GM12878 (cell line): ENCODE measurements around the gene PACS2. TPM values are rescaled to one million over a fixed set of nuclear protein-coding genes. Genes with fewer than 3 reads are reported as not detected.

ENCODE experiments used
- BMI1 ChIP-seq: fragments of 450-650 bp; IDR thresholded peaks from 2 replicates; pipeline ENCODE4 v1.6.1; 2016; ENCODE audit warnings: mild to moderate bottlenecking, moderate library complexity, borderline replicate concordance
- BRCA1 ChIP-seq: IDR thresholded peaks from 2 replicates; pipeline ENCODE4 v1.6.1; 2011; ENCODE audit warnings: low read depth, low read length, improper control_type of control experiment
- FOXM1 ChIP-seq: IDR thresholded peaks from 2 replicates; pipeline ENCODE4 v1.6.1; 2012; ENCODE audit warnings: low read depth, mild to moderate bottlenecking, inconsistent platforms, low read length, moderate library complexity
- HDAC2 ChIP-seq: fragments of 200-600 bp; sonication (generic); IDR thresholded peaks from 2 replicates; pipeline ENCODE4 v1.6.1; 2017
- HDGF ChIP-seq: fragments of 450-650 bp; IDR thresholded peaks from 2 replicates; pipeline ENCODE4 v1.6.1; 2016; ENCODE audit warnings: antibody characterized with exemption
- IRF4 ChIP-seq: IDR thresholded peaks from 2 replicates; pipeline ENCODE4 v1.6.1; 2011; ENCODE audit warnings: low read depth, low read length
- MYC ChIP-seq: IDR thresholded peaks from 2 replicates; pipeline ENCODE4 v1.6.1; 2011; ENCODE audit warnings: mild to moderate bottlenecking, low read length, moderate library complexity, inconsistent platforms; ENCODE audit not compliant: insufficient read depth, insufficient replicate concordance, insufficient read length, severe bottlenecking
- NFYB ChIP-seq: IDR thresholded peaks from 2 replicates; pipeline ENCODE4 v1.6.1; 2011; ENCODE audit warnings: low read depth, mild to moderate bottlenecking, low read length, improper control_type of control experiment, moderate library complexity; ENCODE audit not compliant: insufficient read depth
- PAX5 ChIP-seq: IDR thresholded peaks from 2 replicates; pipeline ENCODE4 v1.6.1; 2011; ENCODE audit warnings: low read depth, low read length, borderline replicate concordance
- SIX5 ChIP-seq: IDR thresholded peaks from 2 replicates; pipeline ENCODE4 v1.6.1; 2011; ENCODE audit warnings: mild to moderate bottlenecking, low read depth, low read length, moderate library complexity; ENCODE audit not compliant: severe bottlenecking
- SP1 ChIP-seq: IDR thresholded peaks from one replicate; pipeline ENCODE4 v1.6.1; 2011; ENCODE audit warnings: low read depth, low read length
- SREBF2 ChIP-seq: IDR thresholded peaks from 2 replicates; pipeline ENCODE4 v1.6.1; 2012; ENCODE audit warnings: mild to moderate bottlenecking, low read length
- TBL1XR1 ChIP-seq: IDR thresholded peaks from 2 replicates; pipeline ENCODE4 v1.6.1; 2012; ENCODE audit warnings: low read depth, low read length, improper control_type of control experiment
- polyA plus RNA-seq, 11 experiments: library from polyadenylated mRNA; depleted of rRNA in 4 of 11; unstranded in 6 of 11; stranded (reverse) in 5 of 11; fragments of >200 nt; fragmentation: Nextera tagmentation in 4 of 11; fragmentation: Illumina TruSeq in 1 of 11; extraction: Ambion mirVana in 4 of 11; extraction: Trizol in 1 of 11; gene quantifications; 1 replicate in 1 of 11; 2 replicates in 10 of 11; pipeline versions ENCODE4 v1.2.1 to v1.2.3, GENCODE V29; 2011 to 2016; ENCODE audit warnings: inconsistent platforms in 2 of 11, missing spikeins in 2 of 11, low read depth in 1 of 11
- total RNA-seq, 4 experiments: library from RNA; depleted of rRNA in 3 of 4; stranded (reverse); fragments of >200 nt in 3 of 4; fragmentation: Illumina TruSeq in 1 of 4; extraction: Trizol in 1 of 4; gene quantifications; 2 replicates each; pipeline versions ENCODE4 v1.2.1 to v1.2.3, GENCODE V29; 2013 to 2021
- TF ChIP-seq, protein P1 (sequence below): IDR thresholded peaks from 2 replicates; pipeline ENCODE4 v1.6.1; 2012; ENCODE audit warnings: improper control_type of control experiment, low read depth, low read length; ENCODE audit not compliant: insufficient replicate concordance
- TF ChIP-seq, protein P2 (sequence below): IDR thresholded peaks from 2 replicates; pipeline ENCODE4 v1.6.1; 2011; ENCODE audit warnings: borderline replicate concordance, low read depth, mild to moderate bottlenecking, moderate library complexity, mixed read lengths, low read length; ENCODE audit not compliant: insufficient read depth; ENCODE audit errors: extremely low read length
- TF ChIP-seq, protein P3 (sequence below): IDR thresholded peaks from 2 replicates; pipeline ENCODE4 v1.6.1; 2011; ENCODE audit warnings: low read depth, low read length, improper control_type of control experiment, borderline replicate concordance
- TF ChIP-seq, protein P4 (sequence below): fragments of 450-650 bp; IDR thresholded peaks from 2 replicates; pipeline ENCODE4 v1.6.1; 2017; ENCODE audit warnings: low read depth, mild to moderate bottlenecking, moderate library complexity
- TF ChIP-seq, protein P5 (sequence below): IDR thresholded peaks from 2 replicates; pipeline ENCODE4 v1.6.1; 2011; ENCODE audit warnings: borderline replicate concordance, low read depth, mild to moderate bottlenecking, moderate library complexity, low read length; ENCODE audit not compliant: insufficient read depth, poor library complexity, severe bottlenecking

PACS2 gene
- total and polyA plus RNA-seq, 10 of the 15 experiments (the other 5 are each of a cell fraction or from before 2014, with no cell fraction given) = 0.21 to 37.3 (median 9.4) TPM

DNA sequence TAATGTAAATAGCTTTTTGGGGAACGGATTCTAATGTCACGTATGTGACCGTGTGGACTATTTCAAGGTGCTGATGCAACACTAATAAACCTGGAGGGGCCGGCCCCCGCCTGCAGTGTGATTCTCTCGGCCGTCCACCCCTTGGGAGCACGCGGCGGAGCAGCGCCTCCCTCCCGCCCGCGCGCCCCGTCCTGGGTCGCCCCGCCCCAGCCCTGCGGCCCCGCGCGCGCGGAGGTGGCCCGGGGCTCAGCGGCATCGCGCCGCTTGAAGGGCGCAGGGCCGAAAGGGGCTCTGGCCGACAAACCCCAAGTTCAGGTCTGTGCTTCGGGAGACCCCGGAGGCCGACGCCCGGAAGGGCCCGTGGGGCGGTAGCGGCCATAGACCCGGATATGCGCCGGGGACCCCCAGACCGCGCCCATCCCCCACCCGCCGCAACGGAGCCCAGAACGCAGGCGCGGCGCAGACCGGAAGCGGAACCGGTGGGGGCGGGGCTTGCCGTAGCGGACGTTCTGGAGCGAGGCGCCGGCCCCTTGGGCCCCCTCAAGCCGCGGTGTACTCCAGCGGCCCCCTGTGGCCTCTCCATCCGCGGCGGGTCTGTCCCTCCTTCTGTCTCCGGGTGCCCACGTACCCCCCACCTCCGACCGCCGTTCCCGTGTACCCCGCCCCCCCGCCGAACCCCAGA lies 83.6 kb downstream of the PACS2 start, which contains the start of gene TEX22 (continued):
- TF ChIP-seq TBL1XR1 (no peak), MYC (peak; percentile 11), HDGF (no peak), SP1 (peak; percentile 50), HDAC2 (no peak), BMI1 (no peak), SREBF2 (no peak), PAX5 (peak; percentile 28; the same call in 1 of the 2 replicates), IRF4 (no peak), BRCA1 (peak; percentile 13; the same call in 1 of the 2 replicates), SIX5 (no peak), FOXM1 (no peak), NFYB (no peak)
- TF ChIP-seq, protein P1, sequence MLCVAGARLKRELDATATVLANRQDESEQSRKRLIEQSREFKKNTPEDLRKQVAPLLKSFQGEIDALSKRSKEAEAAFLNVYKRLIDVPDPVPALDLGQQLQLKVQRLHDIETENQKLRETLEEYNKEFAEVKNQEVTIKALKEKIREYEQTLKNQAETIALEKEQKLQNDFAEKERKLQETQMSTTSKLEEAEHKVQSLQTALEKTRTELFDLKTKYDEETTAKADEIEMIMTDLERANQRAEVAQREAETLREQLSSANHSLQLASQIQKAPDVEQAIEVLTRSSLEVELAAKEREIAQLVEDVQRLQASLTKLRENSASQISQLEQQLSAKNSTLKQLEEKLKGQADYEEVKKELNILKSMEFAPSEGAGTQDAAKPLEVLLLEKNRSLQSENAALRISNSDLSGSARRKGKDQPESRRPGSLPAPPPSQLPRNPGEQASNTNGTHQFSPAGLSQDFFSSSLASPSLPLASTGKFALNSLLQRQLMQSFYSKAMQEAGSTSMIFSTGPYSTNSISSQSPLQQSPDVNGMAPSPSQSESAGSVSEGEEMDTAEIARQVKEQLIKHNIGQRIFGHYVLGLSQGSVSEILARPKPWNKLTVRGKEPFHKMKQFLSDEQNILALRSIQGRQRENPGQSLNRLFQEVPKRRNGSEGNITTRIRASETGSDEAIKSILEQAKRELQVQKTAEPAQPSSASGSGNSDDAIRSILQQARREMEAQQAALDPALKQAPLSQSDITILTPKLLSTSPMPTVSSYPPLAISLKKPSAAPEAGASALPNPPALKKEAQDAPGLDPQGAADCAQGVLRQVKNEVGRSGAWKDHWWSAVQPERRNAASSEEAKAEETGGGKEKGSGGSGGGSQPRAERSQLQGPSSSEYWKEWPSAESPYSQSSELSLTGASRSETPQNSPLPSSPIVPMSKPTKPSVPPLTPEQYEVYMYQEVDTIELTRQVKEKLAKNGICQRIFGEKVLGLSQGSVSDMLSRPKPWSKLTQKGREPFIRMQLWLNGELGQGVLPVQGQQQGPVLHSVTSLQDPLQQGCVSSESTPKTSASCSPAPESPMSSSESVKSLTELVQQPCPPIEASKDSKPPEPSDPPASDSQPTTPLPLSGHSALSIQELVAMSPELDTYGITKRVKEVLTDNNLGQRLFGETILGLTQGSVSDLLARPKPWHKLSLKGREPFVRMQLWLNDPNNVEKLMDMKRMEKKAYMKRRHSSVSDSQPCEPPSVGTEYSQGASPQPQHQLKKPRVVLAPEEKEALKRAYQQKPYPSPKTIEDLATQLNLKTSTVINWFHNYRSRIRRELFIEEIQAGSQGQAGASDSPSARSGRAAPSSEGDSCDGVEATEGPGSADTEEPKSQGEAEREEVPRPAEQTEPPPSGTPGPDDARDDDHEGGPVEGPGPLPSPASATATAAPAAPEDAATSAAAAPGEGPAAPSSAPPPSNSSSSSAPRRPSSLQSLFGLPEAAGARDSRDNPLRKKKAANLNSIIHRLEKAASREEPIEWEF = no peak
- TF ChIP-seq, protein P2, sequence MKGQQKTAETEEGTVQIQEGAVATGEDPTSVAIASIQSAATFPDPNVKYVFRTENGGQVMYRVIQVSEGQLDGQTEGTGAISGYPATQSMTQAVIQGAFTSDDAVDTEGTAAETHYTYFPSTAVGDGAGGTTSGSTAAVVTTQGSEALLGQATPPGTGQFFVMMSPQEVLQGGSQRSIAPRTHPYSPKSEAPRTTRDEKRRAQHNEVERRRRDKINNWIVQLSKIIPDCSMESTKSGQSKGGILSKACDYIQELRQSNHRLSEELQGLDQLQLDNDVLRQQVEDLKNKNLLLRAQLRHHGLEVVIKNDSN = no peak
- TF ChIP-seq, protein P3, sequence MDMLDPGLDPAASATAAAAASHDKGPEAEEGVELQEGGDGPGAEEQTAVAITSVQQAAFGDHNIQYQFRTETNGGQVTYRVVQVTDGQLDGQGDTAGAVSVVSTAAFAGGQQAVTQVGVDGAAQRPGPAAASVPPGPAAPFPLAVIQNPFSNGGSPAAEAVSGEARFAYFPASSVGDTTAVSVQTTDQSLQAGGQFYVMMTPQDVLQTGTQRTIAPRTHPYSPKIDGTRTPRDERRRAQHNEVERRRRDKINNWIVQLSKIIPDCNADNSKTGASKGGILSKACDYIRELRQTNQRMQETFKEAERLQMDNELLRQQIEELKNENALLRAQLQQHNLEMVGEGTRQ = no peak
- TF ChIP-seq, protein P4, sequence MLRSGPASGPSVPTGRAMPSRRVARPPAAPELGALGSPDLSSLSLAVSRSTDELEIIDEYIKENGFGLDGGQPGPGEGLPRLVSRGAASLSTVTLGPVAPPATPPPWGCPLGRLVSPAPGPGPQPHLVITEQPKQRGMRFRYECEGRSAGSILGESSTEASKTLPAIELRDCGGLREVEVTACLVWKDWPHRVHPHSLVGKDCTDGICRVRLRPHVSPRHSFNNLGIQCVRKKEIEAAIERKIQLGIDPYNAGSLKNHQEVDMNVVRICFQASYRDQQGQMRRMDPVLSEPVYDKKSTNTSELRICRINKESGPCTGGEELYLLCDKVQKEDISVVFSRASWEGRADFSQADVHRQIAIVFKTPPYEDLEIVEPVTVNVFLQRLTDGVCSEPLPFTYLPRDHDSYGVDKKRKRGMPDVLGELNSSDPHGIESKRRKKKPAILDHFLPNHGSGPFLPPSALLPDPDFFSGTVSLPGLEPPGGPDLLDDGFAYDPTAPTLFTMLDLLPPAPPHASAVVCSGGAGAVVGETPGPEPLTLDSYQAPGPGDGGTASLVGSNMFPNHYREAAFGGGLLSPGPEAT = no peak
- TF ChIP-seq, protein P5, sequence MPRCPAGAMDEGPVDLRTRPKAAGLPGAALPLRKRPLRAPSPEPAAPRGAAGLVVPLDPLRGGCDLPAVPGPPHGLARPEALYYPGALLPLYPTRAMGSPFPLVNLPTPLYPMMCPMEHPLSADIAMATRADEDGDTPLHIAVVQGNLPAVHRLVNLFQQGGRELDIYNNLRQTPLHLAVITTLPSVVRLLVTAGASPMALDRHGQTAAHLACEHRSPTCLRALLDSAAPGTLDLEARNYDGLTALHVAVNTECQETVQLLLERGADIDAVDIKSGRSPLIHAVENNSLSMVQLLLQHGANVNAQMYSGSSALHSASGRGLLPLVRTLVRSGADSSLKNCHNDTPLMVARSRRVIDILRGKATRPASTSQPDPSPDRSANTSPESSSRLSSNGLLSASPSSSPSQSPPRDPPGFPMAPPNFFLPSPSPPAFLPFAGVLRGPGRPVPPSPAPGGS = no peak
